Activated T-helper 17 cell treated with anti-CD3 and anti-CD28 coated beads, Interleukin-2, amount 50 U/mL, for 72 hours (primary cell): ENCODE measurements around the gene LPAR2. TPM values are rescaled to one million over a fixed set of nuclear protein-coding genes. Genes with fewer than 3 reads are reported as not detected.

Source experiments
- ATAC-seq: fragments of 150-1000 bp; cut with Tn5 transposase; replicated peaks from 2 replicates; pipeline ENCODE4 v1.10.0; 2021; ENCODE audit warnings: mild to moderate bottlenecking, moderate library complexity
- H3K27ac Mint-ChIP-seq: one replicate; pipeline ENCODE4 v1.8.0; 2022; ENCODE audit warnings: mixed read lengths
- H3K27me3 Mint-ChIP-seq: one replicate; pipeline ENCODE4 v1.8.0; 2022; ENCODE audit warnings: mixed read lengths
- H3K36me3 Mint-ChIP-seq: one replicate; pipeline ENCODE4 v1.8.0; 2022; ENCODE audit warnings: low read depth, mild to moderate bottlenecking, mixed read lengths
- H3K4me1 Mint-ChIP-seq: one replicate; pipeline ENCODE4 v1.8.0; 2022; ENCODE audit warnings: mixed read lengths
- H3K4me3 Mint-ChIP-seq: one replicate; pipeline ENCODE4 v1.8.0; 2022; ENCODE audit warnings: mild to moderate bottlenecking, mixed read lengths
- H3K9me3 Mint-ChIP-seq: one replicate; pipeline ENCODE4 v1.8.0; 2022; ENCODE audit warnings: mixed read lengths
- total RNA-seq, 2 donors: library from RNA; stranded (reverse); gene quantifications; one replicate each; pipeline ENCODE4 v1.2.3, GENCODE V29; 2022

The LPAR2 gene
- total RNA-seq, 2 donors from 2014 or later, result 46.3 to 85.6 TPM

DNA sequence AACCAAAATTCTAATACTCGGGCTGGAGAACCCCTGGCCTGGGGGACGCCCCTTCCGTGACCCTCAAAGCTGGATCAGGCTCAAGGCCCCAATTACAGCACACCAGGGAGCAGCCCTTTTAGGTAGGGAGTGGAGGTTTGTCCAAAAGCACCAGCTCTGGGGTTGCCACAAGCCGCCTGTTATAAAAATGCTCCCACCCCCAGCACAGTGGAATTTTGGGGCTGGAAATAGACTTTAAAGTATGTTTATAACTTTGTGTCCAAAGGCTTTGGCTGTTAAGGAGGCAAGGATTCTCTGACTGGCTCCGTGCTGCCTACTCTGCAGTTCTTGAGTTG is 16.0 kb upstream of the LPAR2 start:
- ATAC-seq, result no peak
- peaks cover 11% of the 10 kb centered on the region for H3K4me1 Mint-ChIP-seq
- H3K36me3 Mint-ChIP-seq, result peaks cover 87% of the 10 kb centered on the region
- no peaks in the 10 kb centered on the region for H3K9me3 Mint-ChIP-seq
- no peaks in the 10 kb centered on the region for H3K27me3 Mint-ChIP-seq
- H3K4me3 Mint-ChIP-seq, result peak overlapping the region; percentile 100
- H3K27ac Mint-ChIP-seq, result peak overlapping the region; percentile 98

DNA sequence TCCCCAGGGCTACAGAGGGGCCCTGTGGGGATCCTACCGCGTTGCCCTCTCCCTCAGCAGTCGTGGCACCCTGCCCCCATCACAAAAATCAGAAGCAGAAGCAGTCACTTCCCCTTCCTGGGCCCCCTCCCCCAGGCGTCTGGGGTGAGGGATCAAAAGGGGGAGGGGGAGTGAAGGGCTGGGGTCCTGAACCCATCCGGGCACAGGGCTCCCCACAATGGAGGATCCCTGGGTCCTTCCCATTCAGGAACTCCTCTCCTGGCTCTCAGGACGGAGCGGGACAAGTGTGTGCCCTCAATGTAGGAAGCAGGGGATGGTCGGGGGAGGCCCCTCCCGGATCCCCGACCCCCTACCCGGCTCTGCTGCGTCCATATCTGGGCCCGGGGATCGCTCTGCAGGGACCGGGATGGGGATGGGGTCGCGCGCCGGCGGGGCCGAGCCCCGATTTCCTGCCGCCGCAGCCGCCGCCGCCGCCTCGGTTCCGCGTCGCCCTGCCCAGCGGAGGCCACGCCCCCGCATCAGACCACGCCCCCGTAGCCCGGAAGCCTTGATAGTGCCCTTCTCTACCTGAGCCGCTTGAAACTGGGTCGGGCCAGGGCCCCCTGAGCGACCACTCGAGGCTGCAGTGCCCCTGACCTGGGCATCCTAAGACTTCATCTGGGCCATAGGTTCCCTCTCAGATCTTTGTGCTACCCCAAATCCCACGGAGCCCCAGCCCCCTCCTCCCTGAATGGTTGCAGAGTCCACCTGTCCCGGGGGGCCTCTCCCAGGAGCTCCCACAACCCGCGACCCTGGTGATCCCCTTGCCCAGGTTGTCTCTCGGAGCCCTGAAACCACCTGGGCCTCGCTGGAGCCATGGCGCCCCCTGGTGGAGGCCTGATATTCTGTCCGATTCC is 15.4 kb upstream of the LPAR2 start, which contains the start of gene GMIP:
TSS of gene GMIP (minus strand) at position 500 of the 896 bp plus-strand sequence. CDS start at position 372, 128 bp downstream.
- Mint-ChIP-seq H3K4me3 (peak within 1 kb of the TSS; percentile 100), H3K27me3 (no peaks in the 10 kb centered on the region), H3K36me3 (peaks cover 87% of the 10 kb centered on the region), H3K4me1 (peaks cover 11% of the 10 kb centered on the region), H3K9me3 (no peaks in the 10 kb centered on the region), H3K27ac (peak within 1 kb of the TSS; percentile 98)
- ATAC-seq, result peak; percentile 85

DNA sequence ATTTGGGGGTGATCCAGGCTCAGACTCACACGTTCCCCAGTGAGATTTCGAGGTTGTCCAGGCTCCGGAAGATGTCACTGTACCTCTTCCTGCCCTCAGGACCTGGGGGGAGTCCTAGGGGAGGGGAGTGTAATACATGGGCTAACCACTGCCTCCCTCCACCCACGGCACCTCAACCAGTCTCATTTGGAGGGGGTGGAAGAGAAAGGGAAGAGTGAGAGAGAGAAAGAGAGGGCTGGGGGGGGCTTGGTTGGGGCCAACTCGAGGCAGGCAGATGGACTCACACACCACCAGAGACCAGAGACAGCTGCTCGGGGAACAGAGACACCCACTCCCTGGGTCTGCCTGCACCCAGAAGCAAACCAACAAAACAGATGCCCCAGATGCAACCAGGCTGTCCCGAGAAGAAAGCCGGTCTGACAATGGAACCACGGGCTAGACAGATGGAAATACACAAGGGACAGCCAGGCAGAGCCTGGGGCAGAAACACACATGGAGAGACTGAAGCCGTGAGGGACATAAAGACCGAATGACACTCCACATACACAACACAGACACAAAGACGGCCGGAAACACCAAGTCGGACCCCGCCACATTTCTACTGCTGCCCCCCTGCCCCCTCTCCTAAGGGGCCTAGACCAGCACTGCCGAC is 14.6 kb upstream of the LPAR2 start:
- Mint-ChIP-seq H3K27ac (peak overlapping the region; percentile 98), H3K9me3 (no peaks in the 10 kb centered on the region), H3K36me3 (peaks cover 85% of the 10 kb centered on the region), H3K27me3 (no peaks in the 10 kb centered on the region), H3K4me1 (peaks cover 11% of the 10 kb centered on the region), H3K4me3 (peak overlapping the region; percentile 100)
- peak; percentile 74 for ATAC-seq

- H3K4me3 Mint-ChIP-seq, result no peak overlapping the region
- peaks cover 12% of the 10 kb centered on the region for H3K4me1 Mint-ChIP-seq
- H3K9me3 Mint-ChIP-seq, result no peaks in the 10 kb centered on the region
- no peak overlapping the region for H3K27ac Mint-ChIP-seq
- no peaks in the 10 kb centered on the region for H3K27me3 Mint-ChIP-seq
- peaks cover 94% of the 10 kb centered on the region for H3K36me3 Mint-ChIP-seq
- no peak for ATAC-seq
Observed at GRCh38 chr19:19637523-19638251, 9.7 kb upstream of the LPAR2 start.

GRCh38 chr19:19637186-19637522 is 9.1 kb upstream of the LPAR2 start:
- no peak for ATAC-seq

DNA sequence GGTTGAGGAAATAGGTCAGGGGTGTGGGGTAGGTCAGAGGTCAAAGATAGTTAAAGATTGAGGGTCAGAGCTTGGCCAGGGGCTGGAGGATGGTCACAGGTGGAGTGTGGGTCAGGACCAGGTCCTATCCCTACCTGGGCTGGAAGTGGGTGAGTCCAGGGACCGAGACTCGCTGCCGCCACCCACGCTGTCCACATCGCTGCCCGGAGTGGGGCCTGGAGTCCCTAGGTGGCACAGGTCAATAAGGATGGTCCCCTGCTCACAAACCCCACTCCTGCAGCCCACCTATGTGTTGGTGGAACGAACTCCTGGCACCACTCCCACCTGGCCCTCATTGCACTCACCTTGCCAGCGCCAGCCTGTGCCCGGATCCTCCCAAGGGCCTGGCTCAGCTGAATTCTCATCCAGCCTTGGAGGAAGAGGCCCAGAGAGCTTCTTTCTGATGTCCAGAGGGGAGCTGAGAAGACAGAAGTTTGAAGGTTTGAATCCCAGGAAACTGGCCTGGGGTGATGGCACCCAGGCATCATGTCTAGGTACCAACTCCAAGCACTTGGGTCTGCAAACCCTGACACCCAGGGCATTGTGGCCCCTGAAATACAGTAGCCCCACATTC is 8.7 kb upstream of the LPAR2 start:
- Mint-ChIP-seq H3K4me3 (no peak overlapping the region), H3K27ac (no peak overlapping the region), H3K27me3 (no peaks in the 10 kb centered on the region), H3K4me1 (peaks cover 3% of the 10 kb centered on the region), H3K36me3 (peaks cover 94% of the 10 kb centered on the region), H3K9me3 (no peaks in the 10 kb centered on the region)
- no peak for ATAC-seq

More at GRCh38 chr19:19637186-19637522, 9.1 kb upstream of the LPAR2 start:
- Mint-ChIP-seq H3K4me1 (peaks cover 7% of the 10 kb centered on the region), H3K27me3 (no peaks in the 10 kb centered on the region), H3K4me3 (no peak overlapping the region), H3K36me3 (peaks cover 94% of the 10 kb centered on the region), H3K9me3 (no peaks in the 10 kb centered on the region), H3K27ac (no peak overlapping the region)

GRCh38 chr19:19635313-19635702 is 7.3 kb upstream of the LPAR2 start:
- ATAC-seq, result no peak
- Mint-ChIP-seq H3K4me1 (peaks cover 3% of the 10 kb centered on the region), H3K27me3 (no peaks in the 10 kb centered on the region), H3K36me3 (peaks cover 98% of the 10 kb centered on the region), H3K27ac (peak overlapping the region; percentile 65), H3K4me3 (no peak overlapping the region), H3K9me3 (no peaks in the 10 kb centered on the region)

DNA sequence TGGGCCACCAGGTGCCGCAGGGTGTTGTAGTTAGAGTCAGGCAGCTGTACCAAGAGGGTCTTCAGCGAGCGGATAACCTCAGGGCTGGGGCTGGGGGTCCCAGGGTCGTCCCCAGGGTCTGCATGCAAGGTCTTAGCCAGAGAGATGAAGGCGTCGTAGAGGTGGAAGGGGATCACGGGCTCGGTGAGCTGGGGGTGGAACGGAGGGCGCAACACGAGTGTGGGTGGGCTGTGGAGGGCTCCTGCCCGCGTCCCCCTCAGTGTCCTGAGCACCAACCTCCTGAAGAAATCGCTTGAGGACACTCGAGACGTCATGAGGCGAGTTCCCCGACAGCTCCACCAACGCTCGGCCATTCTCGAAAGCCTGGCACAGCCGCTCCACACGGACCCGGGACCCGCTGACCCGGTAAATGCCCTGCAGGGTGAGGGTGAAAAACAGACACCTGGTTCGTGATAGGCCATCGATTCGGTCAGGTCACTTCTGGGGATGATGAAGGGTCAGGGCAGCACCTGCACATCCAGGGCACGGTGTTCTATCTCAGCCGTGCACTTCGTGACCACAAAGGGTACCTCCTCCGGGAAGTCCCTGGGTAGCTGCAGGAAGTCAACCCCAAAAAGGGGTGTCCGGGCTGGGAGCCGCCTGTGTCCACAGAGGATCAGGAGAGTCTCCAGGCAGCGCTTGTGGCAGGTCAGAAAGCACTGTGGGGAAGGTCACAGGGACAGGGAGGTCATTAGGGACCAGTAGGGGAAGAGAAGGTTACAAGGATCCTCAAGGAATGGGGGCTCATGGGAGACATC is 6.7 kb upstream of the LPAR2 start:
- H3K4me1 Mint-ChIP-seq, result peaks cover 3% of the 10 kb centered on the region
- peak overlapping the region; percentile 65 for H3K27ac Mint-ChIP-seq
- ATAC-seq, result peak; percentile 23
- H3K27me3 Mint-ChIP-seq, result no peaks in the 10 kb centered on the region
- H3K36me3 Mint-ChIP-seq, result peaks cover 95% of the 10 kb centered on the region
- no peaks in the 10 kb centered on the region for H3K9me3 Mint-ChIP-seq
- H3K4me3 Mint-ChIP-seq, result no peak overlapping the region

DNA sequence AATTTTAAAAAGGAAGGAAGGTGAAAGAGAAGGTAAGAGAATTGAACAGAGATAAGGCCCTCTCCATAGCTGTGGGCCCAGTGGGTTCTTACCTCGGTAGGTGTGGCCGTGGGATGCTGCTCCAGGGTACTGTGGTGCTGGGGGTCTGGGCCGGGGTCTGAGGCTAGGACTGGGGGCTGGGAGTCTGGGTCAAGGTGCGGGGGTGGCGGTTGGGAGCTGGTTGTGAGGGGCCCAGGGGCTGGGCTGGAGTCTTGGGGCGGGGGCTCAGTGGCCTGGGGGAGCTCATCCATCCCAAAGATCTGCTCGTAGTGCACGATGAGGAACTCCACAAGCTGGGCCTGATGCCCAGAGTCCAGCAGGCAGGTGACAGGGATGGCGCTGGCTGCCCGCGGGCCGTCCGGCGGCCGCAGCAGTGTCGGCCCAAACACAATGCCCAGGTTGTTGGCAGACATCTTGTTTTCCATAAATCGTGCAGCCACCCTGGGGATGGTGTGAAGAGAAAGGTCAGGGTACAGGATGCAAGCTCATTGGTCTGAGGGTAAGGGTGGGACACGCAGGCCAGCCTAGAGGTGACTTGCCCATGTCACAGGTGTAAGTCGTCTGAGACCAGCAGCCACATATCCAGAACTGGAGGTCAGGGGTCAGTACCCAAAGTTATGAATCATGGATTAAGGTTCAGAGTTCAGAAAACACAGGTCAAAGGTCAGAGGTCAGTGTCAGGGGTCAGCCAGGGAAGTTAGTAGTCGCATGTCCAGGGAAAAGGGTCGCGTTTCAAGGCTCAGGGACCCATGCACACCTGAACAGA is 5.9 kb upstream of the LPAR2 start:
- Mint-ChIP-seq H3K4me3 (no peak overlapping the region), H3K9me3 (no peaks in the 10 kb centered on the region), H3K4me1 (peaks cover 3% of the 10 kb centered on the region), H3K36me3 (peaks cover 89% of the 10 kb centered on the region), H3K27me3 (no peaks in the 10 kb centered on the region), H3K27ac (no peak overlapping the region)
- no peak for ATAC-seq

GRCh38 chr19:19632661-19633060 is 4.6 kb upstream of the LPAR2 start:
- ATAC-seq, result no peak
- Mint-ChIP-seq H3K9me3 (no peaks in the 10 kb centered on the region), H3K27me3 (no peaks in the 10 kb centered on the region), H3K4me3 (no peak overlapping the region), H3K36me3 (peaks cover 85% of the 10 kb centered on the region), H3K4me1 (peaks cover 5% of the 10 kb centered on the region), H3K27ac (peak overlapping the region; percentile 11)

GRCh38 chr19:19631346-19631745 is 3.3 kb upstream of the LPAR2 start:
- Mint-ChIP-seq H3K36me3 (peaks cover 83% of the 10 kb centered on the region), H3K27me3 (no peaks in the 10 kb centered on the region), H3K4me1 (peaks cover 15% of the 10 kb centered on the region), H3K4me3 (no peak overlapping the region), H3K9me3 (no peaks in the 10 kb centered on the region), H3K27ac (no peak overlapping the region)
- ATAC-seq, result no peak

GRCh38 chr19:19630426-19630825 is 2.4 kb upstream of the LPAR2 start:
- Mint-ChIP-seq H3K27ac (no peak overlapping the region), H3K4me1 (peaks cover 19% of the 10 kb centered on the region), H3K27me3 (no peaks in the 10 kb centered on the region), H3K36me3 (peaks cover 80% of the 10 kb centered on the region), H3K9me3 (no peaks in the 10 kb centered on the region), H3K4me3 (no peak overlapping the region)
- no peak for ATAC-seq

DNA sequence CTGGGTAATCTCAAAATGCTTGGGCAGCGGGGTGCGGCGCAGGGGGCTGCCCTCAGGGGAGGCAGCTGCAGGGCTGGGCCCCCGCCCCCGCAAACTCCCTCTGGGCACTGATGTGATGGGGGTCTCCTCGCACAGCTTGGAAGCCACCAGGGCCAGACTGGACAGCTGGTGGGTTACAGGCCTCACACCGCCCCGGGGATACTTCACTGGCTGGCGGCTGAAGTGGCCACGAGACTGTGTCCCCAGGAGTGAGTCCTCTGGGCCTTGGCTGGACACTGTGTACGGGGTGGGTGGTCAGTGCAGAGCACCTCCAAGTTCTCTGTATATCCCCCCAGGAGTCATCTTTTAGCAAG is 2.0 kb upstream of the LPAR2 start:
- Mint-ChIP-seq H3K36me3 (peaks cover 76% of the 10 kb centered on the region), H3K4me1 (peaks cover 19% of the 10 kb centered on the region), H3K27ac (no peak overlapping the region), H3K27me3 (no peaks in the 10 kb centered on the region), H3K4me3 (no peak overlapping the region), H3K9me3 (no peaks in the 10 kb centered on the region)
- no peak for ATAC-seq
